Stomach (tissue), 9 donors: ENCODE results near the gene THEMIS. TPM values are rescaled to one million over a fixed set of nuclear protein-coding genes. Genes with fewer than 3 reads are reported as not detected.

Source experiments
- DNase-seq, 2 donors: peaks; one replicate each; pipeline versions ENCODE4 v3.0.0 to v3.0.0-alpha.2; 2013 to 2019
- H3K27ac ChIP-seq, 5 donors: fragments of 200-600 bp in 4 of 5; sonication (generic) in 4 of 5; one replicate each; pipeline ENCODE4 v1.5.1; 2013 to 2019; ENCODE audit warnings: mild to moderate bottlenecking in 1 of 5, moderate library complexity in 1 of 5
- H3K27me3 ChIP-seq, 3 donors: fragments of 200-600 bp; sonication (generic); one replicate each; pipeline ENCODE4 v1.5.1; 2017 to 2019; ENCODE audit warnings: mixed run types in 1 of 3
- H3K36me3 ChIP-seq, 4 donors: fragments of 200-600 bp; sonication (generic); 1 replicate in 3 of 4; 2 replicates in 1 of 4; pipeline ENCODE4 v1.5.1; 2016 to 2019
- H3K4me1 ChIP-seq, 4 donors: fragments of 200-600 bp; sonication (generic); one replicate each; pipeline ENCODE4 v1.5.1; 2016 to 2019
- H3K4me3 ChIP-seq, 4 donors: fragments of 200-600 bp; sonication (generic) in 3 of 4; one replicate each; pipeline ENCODE4 v1.5.1; 2016 to 2019; ENCODE audit warnings: mild to moderate bottlenecking in 1 of 4
- H3K9me3 ChIP-seq, 4 donors: fragments of 200-600 bp; sonication (generic); one replicate each; pipeline ENCODE4 v1.5.1; 2016 to 2019
- EP300 ChIP-seq: sonication (generic); formaldehyde crosslinking; IDR thresholded peaks from one replicate; pipeline ENCODE4 v1.6.1; 2017; ENCODE audit warnings: antibody characterized with exemption
- POLR2A ChIP-seq, 4 donors: fragments of 450-650 bp; IDR thresholded peaks; one replicate each; pipeline ENCODE4 v1.6.1; 2016; ENCODE audit warnings: antibody characterized with exemption in 4 of 4, control low read depth in 2 of 4, mild to moderate bottlenecking in 1 of 4, moderate library complexity in 1 of 4
- POLR2AphosphoS5 ChIP-seq, 3 donors: sonication (generic); formaldehyde crosslinking; IDR thresholded peaks; one replicate each; pipeline ENCODE4 v1.6.1; 2016; ENCODE audit warnings: antibody characterized with exemption in 3 of 3
- WGBS, 5 donors: extraction: QIAGEN DNeasy Blood & Tissue Kit in 3 of 5; methylation state at CpG; one replicate each; pipeline versions ENCODE4 v1.1.5 to v1.1.7; 2013 to 2018; 5-methylcytosine and 5-hydroxymethylcytosine counted together
- intact Hi-C: fragments of 100-400 bp; cut with DNase I; formaldehyde crosslinking; loops from one replicate; pipeline ENCODE4 v1.15.1; 2023; ENCODE audit warnings: low total_unique reads
- polyA plus RNA-seq, 3 donors: library from polyadenylated mRNA; stranded (reverse); fragments of 200-250 nt; gene quantifications; one replicate each; pipeline ENCODE4 v1.2.3, GENCODE V29; 2013
- total RNA-seq, 5 donors: library from RNA; depleted of rRNA; stranded (reverse); fragments of >200 nt; gene quantifications; one replicate each; pipeline versions ENCODE4 v1.1.0 to v1.2.3, GENCODE V29; 2014 to 2016
- TF ChIP-seq, protein P1 (sequence below), 7 experiments: fragments of 450-650 bp in 4 of 7; fragments of 200-600 bp in 3 of 7; sonication (generic) in 3 of 7; IDR thresholded peaks; one replicate each; pipeline ENCODE4 v1.5.1; 2016 to 2019; ENCODE audit warnings: antibody characterized with exemption in 7 of 7, control low read depth in 2 of 7, mild to moderate bottlenecking in 1 of 7
- donor health status: healthy with polysubstance abuse.
- donor health status: Bipolar disorder and iron deficiency.
- donor health status: healthy.

Gene THEMIS
- total and polyA plus RNA-seq, 8 donors, result 0.08 to 18.3 (median 0.89) TPM; not detected in 1

DNA sequence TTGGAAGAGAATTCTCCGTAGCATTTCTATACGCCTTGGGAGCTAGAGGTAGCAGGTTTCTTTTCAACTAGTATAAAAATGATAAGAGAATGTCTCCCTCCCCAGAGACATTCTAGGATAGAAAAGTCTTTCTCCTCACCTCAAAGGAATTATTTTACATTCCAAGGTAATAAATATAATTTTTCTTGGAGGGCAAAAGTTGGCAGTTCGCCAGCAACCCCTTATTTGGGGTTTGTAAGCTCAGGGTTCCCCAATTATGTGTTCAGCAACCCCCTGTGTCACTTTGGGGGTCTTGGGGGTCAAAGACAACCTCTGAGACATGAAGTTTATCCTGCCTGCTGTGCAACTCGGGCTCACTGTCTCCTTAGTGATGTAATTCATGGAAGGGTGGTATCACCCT is 58.3 kb downstream of the THEMIS start:
- 71 to 80% (median 76%) methylated on average over 4 of the region's 4 CpGs for WGBS, 5 donors
- no peaks in the 10 kb centered on the region for H3K9me3 ChIP-seq
- no peak overlapping the region for H3K4me3 ChIP-seq
- no peaks in the 10 kb centered on the region for H3K27me3 ChIP-seq
- intact Hi-C loops, result no loop called here
- H3K27ac ChIP-seq, result no peak overlapping the region
- no peak for DNase-seq
- TF ChIP-seq POLR2AphosphoS5 (IDR thresholded peaks at IDR 0.05) (no peak), POLR2A (IDR thresholded peaks at IDR 0.05) (no peak), EP300 (no peak)
- TF ChIP-seq, protein P1, sequence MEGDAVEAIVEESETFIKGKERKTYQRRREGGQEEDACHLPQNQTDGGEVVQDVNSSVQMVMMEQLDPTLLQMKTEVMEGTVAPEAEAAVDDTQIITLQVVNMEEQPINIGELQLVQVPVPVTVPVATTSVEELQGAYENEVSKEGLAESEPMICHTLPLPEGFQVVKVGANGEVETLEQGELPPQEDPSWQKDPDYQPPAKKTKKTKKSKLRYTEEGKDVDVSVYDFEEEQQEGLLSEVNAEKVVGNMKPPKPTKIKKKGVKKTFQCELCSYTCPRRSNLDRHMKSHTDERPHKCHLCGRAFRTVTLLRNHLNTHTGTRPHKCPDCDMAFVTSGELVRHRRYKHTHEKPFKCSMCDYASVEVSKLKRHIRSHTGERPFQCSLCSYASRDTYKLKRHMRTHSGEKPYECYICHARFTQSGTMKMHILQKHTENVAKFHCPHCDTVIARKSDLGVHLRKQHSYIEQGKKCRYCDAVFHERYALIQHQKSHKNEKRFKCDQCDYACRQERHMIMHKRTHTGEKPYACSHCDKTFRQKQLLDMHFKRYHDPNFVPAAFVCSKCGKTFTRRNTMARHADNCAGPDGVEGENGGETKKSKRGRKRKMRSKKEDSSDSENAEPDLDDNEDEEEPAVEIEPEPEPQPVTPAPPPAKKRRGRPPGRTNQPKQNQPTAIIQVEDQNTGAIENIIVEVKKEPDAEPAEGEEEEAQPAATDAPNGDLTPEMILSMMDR (IDR thresholded peaks at IDR 0.05), result no peak
- no peaks in the 10 kb centered on the region for H3K4me1 ChIP-seq
- H3K36me3 ChIP-seq, result no peaks in the 10 kb centered on the region

DNA sequence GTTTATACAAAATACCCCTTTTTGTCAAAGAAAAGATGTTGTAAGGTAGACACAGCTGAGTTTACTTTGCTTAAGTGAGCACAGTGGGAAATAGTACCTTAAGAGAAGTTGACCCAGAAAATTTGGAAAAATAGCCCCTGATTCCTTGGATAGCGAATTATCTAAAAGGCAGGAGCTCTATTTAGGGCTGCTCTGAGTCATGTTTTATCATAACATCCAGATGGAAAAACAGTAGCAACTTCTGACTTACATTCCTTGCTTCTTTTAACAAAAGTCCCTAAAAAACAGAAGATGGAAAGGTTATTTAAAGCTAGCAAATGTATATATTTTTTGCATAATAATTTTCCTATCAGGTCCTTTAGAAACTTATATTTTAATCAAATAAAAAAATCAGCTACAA is 59.0 kb downstream of the THEMIS start:
- Histone ChIP-seq H3K36me3 (no peaks in the 10 kb centered on the region), H3K27me3 (no peaks in the 10 kb centered on the region), H3K4me1 (no peaks in the 10 kb centered on the region), H3K9me3 (no peaks in the 10 kb centered on the region), H3K4me3 (no peak overlapping the region), H3K27ac (no peak overlapping the region)
- no peak for DNase-seq
- intact Hi-C loops, result no loop called here
- TF ChIP-seq POLR2AphosphoS5 (IDR thresholded peaks at IDR 0.05) (no peak), EP300 (no peak), POLR2A (IDR thresholded peaks at IDR 0.05) (no peak)
- TF ChIP-seq, protein P1 (IDR thresholded peaks at IDR 0.05), result no peak
- 70 to 79% (median 73%) methylated on average over 1 of the region's 1 CpG for WGBS, 5 donors

DNA sequence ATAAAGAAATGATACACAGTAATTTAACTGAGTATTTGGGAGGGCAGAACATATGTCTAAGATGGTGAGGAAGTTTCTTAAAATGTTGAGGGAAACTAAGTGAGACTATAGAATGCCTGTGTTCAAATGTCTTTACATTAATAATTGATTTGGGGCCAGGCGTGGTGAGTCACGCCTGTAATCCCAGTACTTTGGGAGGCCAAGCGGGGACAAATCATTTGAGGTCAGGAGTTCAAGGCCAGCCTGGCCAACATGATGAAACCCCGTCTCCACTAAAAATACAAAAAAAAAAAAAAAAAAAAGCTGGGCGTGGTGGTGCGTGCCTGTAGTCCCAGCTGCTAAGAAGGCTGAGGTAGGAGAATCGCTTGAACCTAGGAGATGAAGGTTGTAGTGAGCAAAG is 66.7 kb downstream of the THEMIS start:
- DNase-seq, result no peak
- TF ChIP-seq EP300 (no peak), POLR2A (IDR thresholded peaks at IDR 0.05) (no peak), POLR2AphosphoS5 (IDR thresholded peaks at IDR 0.05) (no peak)
- TF ChIP-seq, protein P1 (IDR thresholded peaks at IDR 0.05), result no peak
- Histone ChIP-seq H3K36me3 (no peaks in the 10 kb centered on the region), H3K27me3 (no peaks in the 10 kb centered on the region), H3K27ac (no peak overlapping the region), H3K4me1 (no peaks in the 10 kb centered on the region), H3K9me3 (no peaks in the 10 kb centered on the region), H3K4me3 (no peak overlapping the region)
- intact Hi-C loops, result no loop called here
- WGBS, 5 donors, result 90 to 95% (median 94%) methylated on average over 7 of the region's 7 CpGs

DNA sequence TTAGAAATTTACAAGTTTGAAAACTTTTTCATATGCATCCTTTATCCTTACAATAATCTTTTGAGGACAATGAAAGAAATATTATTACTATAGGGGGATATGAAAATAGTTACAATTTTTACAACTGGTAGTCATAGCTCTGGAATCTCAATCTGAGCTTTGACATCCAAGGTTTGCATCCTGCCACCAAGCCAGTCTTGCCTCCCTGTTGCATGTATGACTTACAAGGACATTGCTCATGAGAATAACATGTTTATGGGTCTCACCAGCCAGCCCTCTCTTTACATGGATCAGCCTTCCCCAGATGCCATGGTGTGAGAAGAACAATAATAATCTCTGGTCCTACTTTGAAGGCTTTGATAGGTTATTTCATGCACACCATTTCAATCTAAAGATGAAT is 67.5 kb downstream of the THEMIS start:
- Histone ChIP-seq H3K36me3 (no peaks in the 10 kb centered on the region), H3K4me1 (no peaks in the 10 kb centered on the region), H3K27me3 (no peaks in the 10 kb centered on the region), H3K27ac (no peak overlapping the region), H3K4me3 (no peak overlapping the region), H3K9me3 (no peaks in the 10 kb centered on the region)
- intact Hi-C loops, result no loop called here
- DNase-seq, result no peak
- TF ChIP-seq, protein P1 (IDR thresholded peaks at IDR 0.05), result no peak
- no peak for TF ChIP-seq POLR2AphosphoS5 (IDR thresholded peaks at IDR 0.05)
- TF ChIP-seq POLR2A (IDR thresholded peaks at IDR 0.05), result no peak
- no peak for TF ChIP-seq EP300
